ENCODE results near the gene HSPA8.

DNA sequence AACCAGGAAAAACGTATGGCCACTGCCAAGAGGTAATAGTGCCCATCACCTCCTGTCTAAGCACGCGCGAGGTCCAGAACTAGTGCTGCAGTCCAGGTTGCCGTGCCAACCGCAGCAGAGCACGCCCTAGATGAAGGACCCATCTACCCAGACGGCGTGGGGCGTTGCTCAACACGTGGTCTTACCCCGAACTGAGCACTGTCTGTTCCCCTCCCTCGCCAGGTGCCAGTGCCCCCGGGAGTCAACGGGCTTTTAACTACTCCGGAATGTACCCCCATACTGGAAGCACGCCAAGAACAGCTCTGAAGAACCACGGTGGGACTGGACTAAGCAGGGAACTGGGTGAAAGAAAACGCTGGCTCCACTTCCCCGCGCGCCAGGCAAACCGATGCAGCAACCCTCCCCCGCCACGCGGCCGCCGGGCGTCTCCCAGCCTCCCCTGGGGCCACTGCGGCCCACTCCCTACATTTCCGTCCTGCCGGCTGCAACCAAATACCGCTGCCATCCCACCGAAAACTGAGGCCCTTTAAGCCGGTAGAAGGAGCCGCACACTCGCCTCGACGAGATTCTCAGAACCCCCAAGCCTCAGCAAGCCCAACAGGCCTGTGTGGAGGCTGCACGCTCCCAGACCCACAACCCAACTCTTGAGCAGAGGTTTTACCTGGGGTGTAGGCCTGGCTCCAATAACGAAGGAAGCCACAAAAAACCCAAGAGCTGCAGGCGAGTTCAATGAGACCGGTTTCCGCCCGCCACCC is at the start of gene HSPA8:
- TF ChIP-seq, protein P1, sequence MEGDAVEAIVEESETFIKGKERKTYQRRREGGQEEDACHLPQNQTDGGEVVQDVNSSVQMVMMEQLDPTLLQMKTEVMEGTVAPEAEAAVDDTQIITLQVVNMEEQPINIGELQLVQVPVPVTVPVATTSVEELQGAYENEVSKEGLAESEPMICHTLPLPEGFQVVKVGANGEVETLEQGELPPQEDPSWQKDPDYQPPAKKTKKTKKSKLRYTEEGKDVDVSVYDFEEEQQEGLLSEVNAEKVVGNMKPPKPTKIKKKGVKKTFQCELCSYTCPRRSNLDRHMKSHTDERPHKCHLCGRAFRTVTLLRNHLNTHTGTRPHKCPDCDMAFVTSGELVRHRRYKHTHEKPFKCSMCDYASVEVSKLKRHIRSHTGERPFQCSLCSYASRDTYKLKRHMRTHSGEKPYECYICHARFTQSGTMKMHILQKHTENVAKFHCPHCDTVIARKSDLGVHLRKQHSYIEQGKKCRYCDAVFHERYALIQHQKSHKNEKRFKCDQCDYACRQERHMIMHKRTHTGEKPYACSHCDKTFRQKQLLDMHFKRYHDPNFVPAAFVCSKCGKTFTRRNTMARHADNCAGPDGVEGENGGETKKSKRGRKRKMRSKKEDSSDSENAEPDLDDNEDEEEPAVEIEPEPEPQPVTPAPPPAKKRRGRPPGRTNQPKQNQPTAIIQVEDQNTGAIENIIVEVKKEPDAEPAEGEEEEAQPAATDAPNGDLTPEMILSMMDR (IDR thresholded peaks at IDR 0.05; ENCODE audit: low read depth, low read length, poor library complexity, severe bottlenecking) = no peak
- no peak for TF ChIP-seq EZH2phosphoT487 (IDR thresholded peaks at IDR 0.05; ENCODE audit: borderline replicate concordance, low read length)
